ENCODE results near the gene VASN.
"Not testable (repeated sequence)": the region's sequence is repeated elsewhere in the genome, so short reads cannot be mapped to it uniquely, and the experiment has no call there.

VASN gene

GRCh38 chr16:4385066-4385788, 13.6 kb downstream of the VASN start:
- no peak for DNase-seq (ENCODE audit: low spot score)

- no peak for DNase-seq (ENCODE audit: low spot score)
Observed at GRCh38 chr16:4385789-4386450, 14.3 kb downstream of the VASN start.

- DNase-seq (ENCODE audit: low spot score) = no peak
Observed at GRCh38 chr16:4386451-4386805, 14.8 kb downstream of the VASN start.

GRCh38 chr16:4386951-4387565, 15.4 kb downstream of the VASN start:
- no peak for DNase-seq (ENCODE audit: low spot score)

GRCh38 chr16:4387781-4388180, 16.1 kb downstream of the VASN start:
- no peak for DNase-seq (ENCODE audit: low spot score)

GRCh38 chr16:4388271-4389021, 16.8 kb downstream of the VASN start:
- DNase-seq (ENCODE audit: low spot score) = no peak

GRCh38 chr16:4389051-4389955, 17.7 kb downstream of the VASN start:
- DNase-seq (ENCODE audit: low spot score) = peak; percentile 60

GRCh38 chr16:4390266-4391260, 18.9 kb downstream of the VASN start:
- no peak for DNase-seq (ENCODE audit: low spot score)

GRCh38 chr16:4391631-4392381, 20.2 kb downstream of the VASN start:
- no peak for DNase-seq (ENCODE audit: low spot score)

- no peak for DNase-seq (ENCODE audit: low spot score)
Observed at GRCh38 chr16:4392382-4393239, 21.0 kb downstream of the VASN start.

GRCh38 chr16:4393240-4393600, 21.6 kb downstream of the VASN start:
- DNase-seq (ENCODE audit: low spot score) = no peak

- not testable (repeated sequence) for DNase-seq (ENCODE audit: low spot score)
Observed at GRCh38 chr16:4393850-4394249, 22.2 kb downstream of the VASN start.

- DNase-seq (ENCODE audit: low spot score) = no peak
Observed at GRCh38 chr16:4395055-4395726, 23.5 kb downstream of the VASN start.

- DNase-seq (ENCODE audit: low spot score) = no peak
Observed at GRCh38 chr16:4399001-4399730, 27.5 kb downstream of the VASN start.

GRCh38 chr16:4401094-4401501, 29.4 kb downstream of the VASN start:
- no peak for DNase-seq (ENCODE audit: low spot score)

- DNase-seq (ENCODE audit: low spot score) = no peak
Observed at GRCh38 chr16:4401510-4401909, 29.9 kb downstream of the VASN start.

GRCh38 chr16:4402439-4403132, 30.9 kb downstream of the VASN start:
- peak; percentile 94 for DNase-seq (ENCODE audit: low spot score)

Measured in HuH-7.5 (cell line).